ENCODE results near the gene TMEM250.

Gene TMEM250

DNA sequence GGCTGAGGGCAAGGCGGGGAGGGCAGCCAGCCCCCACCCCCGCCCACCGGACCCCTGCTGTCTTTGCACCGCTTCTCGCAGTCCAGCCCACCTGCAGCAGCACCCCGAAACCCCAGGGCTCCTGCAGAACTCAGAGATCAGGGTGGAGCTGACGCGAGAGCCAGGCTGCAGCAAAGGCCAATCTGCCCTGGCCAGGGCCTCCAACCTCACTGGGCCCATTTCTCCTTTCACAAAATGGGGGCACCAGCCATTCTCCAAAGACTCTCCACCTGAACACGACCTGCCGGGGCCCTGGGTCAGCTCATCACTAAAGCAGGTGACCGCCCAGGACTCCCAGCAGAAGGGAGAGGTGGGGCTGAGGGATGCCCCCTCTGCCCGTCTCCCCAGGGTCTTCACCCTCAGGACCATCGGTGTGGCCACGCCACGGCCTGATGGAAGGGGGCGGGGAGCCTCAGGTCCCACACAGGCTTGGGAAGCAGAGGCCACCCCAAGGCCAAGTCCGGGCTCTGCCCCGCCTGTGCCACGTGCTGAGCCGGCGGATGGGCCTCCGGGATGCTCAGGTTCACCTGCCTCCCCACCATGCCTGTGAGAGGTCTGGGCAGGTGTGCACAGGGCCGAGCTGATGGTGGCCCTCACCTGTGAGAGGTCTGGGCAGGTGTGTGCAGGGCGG is 36.7 kb downstream of the TMEM250 start:
- DNase-seq: no peak

GRCh38 chr9:136081113-136081825 is 37.4 kb downstream of the TMEM250 start:
- no peak for DNase-seq

DNA sequence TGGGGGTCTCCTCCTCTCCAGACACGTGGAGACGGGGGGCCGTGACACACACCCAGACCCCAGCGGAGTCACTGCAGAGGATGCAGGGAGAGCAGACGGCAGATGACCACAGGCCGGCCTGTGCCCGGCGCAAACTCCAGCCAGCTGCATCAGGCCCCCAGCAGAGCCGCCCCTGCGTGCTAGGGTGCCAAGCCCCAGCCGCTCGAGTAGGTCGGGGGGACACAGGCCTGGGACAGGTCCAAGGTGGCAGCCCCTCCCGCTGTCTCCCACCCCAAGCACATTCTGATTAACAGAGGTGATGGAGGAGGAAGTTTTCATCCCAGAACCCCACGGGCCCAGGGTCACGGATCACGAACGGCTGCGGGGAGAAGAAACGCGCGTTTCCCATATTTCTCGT is 38.0 kb downstream of the TMEM250 start:
- DNase-seq: no peak

DNA sequence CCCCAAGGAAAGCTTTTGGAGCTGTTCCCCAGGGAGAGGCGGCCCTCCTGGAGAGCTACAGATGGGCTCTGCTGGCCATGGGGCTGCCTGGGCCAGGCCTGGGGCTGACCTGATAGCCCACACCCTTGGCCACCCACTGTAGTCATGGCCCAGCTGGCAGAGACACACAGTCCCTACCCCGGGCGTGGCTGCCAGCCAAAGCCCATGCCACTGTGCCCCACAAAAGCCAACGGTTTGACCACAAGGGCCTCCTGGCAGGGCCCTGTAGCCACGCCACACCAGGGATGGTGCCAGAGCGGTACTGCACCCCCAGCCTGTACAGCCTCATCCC is 38.8 kb downstream of the TMEM250 start:
- DNase-seq: no peak

DNA sequence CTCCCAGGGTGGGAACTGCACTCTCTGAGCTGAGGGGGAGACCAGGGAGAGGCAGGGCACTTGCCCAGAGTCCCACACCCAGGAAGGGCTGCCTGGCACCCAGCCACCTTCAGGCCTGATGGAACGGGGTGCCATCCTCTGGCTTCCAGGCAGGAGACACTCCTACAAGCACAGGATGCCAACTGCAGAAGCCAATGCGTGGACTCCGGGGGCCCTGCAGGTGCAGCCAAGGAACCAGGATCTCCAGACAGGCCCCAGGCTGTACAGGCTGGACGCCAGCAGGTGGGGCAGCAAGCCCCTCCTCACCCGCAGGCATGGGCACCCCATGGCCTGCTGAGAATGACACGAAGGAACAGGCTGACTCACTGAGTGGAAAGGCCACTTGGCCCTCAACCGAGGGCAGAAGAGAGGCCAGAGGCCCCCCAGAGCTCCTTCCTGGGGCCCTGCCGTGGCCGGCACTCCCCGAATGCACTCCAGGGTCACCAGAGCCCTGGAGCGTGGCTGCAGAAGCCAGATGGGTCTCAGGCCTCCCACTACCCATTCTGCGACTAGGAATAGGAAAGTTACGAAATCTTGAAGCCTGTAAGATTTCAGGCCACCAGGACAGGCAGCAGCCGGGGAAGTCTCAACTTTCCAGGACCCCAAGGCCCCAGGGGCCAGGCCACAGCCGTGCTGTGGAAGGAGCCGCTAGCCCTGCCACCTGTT is 39.3 kb downstream of the TMEM250 start:
- DNase-seq: no peak

GRCh38 chr9:136078498-136079011 is 40.1 kb downstream of the TMEM250 start:
- DNase-seq: no peak

DNA sequence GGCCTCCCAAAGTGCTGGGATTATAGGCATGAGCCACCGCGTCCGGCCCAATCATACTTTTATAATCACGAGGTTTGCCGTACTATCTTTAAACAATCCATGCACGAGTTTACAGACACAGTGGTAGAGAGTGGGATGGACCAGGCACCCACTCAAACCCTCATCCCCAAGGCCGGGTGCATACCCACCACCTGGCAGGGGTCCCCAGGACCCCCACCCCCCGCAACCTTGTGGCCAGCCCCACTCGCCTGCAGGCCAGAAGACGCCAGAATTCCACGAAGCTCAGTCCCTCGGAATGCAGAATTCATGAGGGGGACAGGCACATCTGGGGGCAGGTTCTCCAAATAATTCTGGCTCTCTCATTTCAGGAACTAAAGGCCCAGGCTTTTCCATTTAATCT is 40.7 kb downstream of the TMEM250 start:
- no peak for DNase-seq

GRCh38 chr9:136077491-136077890 is 41.2 kb downstream of the TMEM250 start:
- no peak for DNase-seq

GRCh38 chr9:136075881-136076678 is 42.6 kb downstream of the TMEM250 start:
- DNase-seq: no peak

GRCh38 chr9:136075134-136075841 is 43.4 kb downstream of the TMEM250 start:
- DNase-seq: no peak

DNA sequence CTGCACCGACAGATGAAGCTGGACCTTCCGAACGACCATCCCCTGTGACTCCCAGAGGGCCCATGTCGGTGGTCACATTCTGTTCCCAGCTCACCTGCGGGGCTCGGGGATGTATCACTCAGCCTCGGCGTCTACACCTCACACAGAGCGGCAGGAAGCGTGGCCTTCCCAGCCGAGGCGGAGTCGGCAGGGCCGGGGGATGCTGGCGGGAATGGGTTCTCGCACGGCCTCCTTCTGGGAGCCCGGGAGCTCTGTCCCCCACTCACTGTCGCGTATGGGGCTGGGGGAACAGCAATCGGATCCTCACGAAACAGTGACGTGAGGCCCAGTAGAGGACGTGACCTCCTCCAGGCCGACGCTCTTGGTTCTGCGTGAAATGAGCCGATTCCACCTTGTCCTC is 44.0 kb downstream of the TMEM250 start:
- DNase-seq: no peak

Data from DMS53 (cell line).